ENCODE data around the gene PDLIM5.

DNA sequence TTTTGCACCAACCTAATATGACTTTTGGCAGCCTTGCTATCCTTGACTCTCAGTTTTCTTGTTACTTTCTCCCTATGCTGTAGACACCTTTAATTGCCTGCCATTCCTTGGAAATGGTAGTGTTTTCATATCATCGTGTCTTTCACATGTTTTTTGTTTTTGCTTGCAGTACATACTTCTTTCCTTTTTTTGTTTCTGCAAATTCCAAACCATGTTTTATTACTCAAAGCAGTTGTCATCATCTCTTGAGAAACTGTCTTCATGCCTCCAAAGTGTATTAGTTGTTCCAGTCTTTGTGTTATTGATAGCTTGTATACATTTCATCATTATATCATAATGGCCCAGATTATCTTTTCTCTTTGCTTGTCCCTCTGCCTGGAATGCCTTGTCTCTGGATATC is 57.1 kb downstream of the PDLIM5 start:
- TF ChIP-seq, protein P1, sequence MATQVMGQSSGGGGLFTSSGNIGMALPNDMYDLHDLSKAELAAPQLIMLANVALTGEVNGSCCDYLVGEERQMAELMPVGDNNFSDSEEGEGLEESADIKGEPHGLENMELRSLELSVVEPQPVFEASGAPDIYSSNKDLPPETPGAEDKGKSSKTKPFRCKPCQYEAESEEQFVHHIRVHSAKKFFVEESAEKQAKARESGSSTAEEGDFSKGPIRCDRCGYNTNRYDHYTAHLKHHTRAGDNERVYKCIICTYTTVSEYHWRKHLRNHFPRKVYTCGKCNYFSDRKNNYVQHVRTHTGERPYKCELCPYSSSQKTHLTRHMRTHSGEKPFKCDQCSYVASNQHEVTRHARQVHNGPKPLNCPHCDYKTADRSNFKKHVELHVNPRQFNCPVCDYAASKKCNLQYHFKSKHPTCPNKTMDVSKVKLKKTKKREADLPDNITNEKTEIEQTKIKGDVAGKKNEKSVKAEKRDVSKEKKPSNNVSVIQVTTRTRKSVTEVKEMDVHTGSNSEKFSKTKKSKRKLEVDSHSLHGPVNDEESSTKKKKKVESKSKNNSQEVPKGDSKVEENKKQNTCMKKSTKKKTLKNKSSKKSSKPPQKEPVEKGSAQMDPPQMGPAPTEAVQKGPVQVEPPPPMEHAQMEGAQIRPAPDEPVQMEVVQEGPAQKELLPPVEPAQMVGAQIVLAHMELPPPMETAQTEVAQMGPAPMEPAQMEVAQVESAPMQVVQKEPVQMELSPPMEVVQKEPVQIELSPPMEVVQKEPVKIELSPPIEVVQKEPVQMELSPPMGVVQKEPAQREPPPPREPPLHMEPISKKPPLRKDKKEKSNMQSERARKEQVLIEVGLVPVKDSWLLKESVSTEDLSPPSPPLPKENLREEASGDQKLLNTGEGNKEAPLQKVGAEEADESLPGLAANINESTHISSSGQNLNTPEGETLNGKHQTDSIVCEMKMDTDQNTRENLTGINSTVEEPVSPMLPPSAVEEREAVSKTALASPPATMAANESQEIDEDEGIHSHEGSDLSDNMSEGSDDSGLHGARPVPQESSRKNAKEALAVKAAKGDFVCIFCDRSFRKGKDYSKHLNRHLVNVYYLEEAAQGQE (IDR thresholded peaks at IDR 0.05; ENCODE audit: insufficient read depth in 1 of 2, low read depth in 2 of 2, low read length in 2 of 2): no peak
- no peak for TF ChIP-seq TAF1 (IDR thresholded peaks at IDR 0.05; ENCODE audit: borderline replicate concordance, insufficient read depth, low read length)
- TF ChIP-seq SIN3A (IDR thresholded peaks at IDR 0.05; ENCODE audit: borderline replicate concordance, insufficient read depth, low read length): no peak
- no peak for TF ChIP-seq POLR2AphosphoS5 (IDR thresholded peaks at IDR 0.05; ENCODE audit: low read depth, low read length)
